GM12872 (cell line): ENCODE data around the gene SH3BP1.

Source experiments
- TF ChIP-seq, protein P1 (sequence below): IDR thresholded peaks from 3 replicates; pipeline ENCODE4 v1.5.1; 2011; ENCODE audit warnings: low read depth, mild to moderate bottlenecking, low read length, moderate library complexity; ENCODE audit not compliant: insufficient read depth

The SH3BP1 gene

DNA sequence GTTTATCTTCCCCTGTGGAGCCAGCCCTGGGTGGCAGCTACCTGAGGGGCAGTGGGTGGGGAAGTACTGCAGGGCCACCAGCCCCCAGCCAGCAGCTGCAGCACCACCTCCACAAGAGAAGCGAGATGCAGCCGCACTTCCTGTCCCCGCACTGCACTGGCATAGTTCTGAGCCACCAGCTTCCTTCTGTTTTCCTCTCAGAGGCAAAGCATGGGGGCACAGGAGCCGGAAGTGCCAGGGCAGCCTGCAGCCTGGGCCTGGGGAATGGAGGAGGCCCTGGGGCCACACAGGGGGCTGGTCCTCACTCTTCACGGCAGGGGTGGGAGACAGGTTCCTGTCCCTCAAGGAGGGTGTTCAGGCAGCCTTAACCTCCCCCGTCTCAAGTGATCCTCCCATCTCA, 11.9 kb upstream of the SH3BP1 start:
- TF ChIP-seq, protein P1, sequence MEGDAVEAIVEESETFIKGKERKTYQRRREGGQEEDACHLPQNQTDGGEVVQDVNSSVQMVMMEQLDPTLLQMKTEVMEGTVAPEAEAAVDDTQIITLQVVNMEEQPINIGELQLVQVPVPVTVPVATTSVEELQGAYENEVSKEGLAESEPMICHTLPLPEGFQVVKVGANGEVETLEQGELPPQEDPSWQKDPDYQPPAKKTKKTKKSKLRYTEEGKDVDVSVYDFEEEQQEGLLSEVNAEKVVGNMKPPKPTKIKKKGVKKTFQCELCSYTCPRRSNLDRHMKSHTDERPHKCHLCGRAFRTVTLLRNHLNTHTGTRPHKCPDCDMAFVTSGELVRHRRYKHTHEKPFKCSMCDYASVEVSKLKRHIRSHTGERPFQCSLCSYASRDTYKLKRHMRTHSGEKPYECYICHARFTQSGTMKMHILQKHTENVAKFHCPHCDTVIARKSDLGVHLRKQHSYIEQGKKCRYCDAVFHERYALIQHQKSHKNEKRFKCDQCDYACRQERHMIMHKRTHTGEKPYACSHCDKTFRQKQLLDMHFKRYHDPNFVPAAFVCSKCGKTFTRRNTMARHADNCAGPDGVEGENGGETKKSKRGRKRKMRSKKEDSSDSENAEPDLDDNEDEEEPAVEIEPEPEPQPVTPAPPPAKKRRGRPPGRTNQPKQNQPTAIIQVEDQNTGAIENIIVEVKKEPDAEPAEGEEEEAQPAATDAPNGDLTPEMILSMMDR: no peak

DNA sequence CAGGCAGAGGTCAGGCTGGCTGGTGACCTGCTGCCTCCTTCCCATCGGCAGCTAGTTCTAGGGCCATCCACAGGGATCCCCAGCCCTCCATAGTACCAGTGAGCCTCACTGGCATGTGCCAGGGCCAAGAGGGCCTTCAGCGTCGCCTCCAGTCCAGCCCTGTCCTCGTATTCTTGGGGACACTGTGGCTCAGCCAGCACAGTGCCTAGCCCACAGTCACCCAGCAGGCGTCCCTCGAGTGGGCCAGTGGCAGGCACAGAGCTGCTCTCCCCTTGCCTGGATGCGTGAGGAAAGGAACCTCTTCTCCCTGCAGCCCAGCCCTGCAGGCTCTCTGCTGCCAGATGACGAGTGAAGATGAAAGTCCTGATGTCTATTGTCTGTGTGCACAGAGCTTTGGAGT, 10.6 kb upstream of the SH3BP1 start:
- TF ChIP-seq, protein P1: no peak

DNA sequence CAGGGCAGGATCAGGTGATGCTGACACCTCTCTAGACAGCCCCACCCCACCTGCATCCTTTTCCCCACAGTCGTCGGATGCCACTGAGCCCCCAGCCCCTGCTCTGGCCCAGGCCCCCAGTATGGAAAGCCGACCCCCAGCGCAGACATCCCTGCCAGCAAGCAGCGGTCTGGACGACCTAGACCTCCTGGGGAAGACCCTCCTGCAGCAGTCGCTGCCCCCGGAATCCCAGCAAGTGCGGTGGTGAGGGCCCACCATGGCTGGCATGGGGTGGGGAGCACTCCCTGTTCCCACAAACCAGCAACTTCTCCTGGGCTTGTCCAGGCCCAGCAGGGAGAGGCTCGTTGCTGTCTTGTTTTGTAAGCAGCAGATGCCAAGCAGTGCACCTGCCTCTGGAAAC, 9.5 kb upstream of the SH3BP1 start:
- TF ChIP-seq, protein P1: no peak

DNA sequence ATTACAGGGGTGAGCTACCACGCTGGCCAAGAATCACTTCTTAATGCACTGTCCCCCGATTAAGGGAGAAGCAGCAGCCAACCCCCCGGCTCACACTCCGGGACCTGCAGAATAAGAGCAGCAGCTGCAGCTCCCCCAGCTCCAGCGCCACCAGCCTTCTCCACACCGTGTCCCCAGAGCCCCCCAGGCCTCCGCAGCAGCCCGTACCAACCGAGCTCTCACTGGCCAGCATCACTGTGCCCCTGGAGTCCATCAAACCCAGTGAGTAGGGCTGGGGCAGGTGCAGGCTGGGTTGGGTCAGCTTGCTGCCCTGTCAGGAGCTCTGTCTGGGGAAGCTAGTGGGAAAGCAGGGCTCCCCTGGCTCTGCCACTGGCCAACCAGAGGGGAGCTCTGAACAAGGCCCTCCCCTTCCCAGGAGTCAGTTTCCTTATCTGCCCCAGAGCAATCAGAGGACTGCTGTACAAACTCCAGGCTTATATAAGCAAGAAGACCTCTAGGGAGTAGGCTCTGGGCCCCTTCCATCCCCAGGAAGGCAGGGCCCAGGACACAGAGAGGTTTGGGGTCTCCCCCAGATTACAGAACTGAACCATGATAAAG, 8.5 kb upstream of the SH3BP1 start:
- TF ChIP-seq, protein P1: no peak

DNA sequence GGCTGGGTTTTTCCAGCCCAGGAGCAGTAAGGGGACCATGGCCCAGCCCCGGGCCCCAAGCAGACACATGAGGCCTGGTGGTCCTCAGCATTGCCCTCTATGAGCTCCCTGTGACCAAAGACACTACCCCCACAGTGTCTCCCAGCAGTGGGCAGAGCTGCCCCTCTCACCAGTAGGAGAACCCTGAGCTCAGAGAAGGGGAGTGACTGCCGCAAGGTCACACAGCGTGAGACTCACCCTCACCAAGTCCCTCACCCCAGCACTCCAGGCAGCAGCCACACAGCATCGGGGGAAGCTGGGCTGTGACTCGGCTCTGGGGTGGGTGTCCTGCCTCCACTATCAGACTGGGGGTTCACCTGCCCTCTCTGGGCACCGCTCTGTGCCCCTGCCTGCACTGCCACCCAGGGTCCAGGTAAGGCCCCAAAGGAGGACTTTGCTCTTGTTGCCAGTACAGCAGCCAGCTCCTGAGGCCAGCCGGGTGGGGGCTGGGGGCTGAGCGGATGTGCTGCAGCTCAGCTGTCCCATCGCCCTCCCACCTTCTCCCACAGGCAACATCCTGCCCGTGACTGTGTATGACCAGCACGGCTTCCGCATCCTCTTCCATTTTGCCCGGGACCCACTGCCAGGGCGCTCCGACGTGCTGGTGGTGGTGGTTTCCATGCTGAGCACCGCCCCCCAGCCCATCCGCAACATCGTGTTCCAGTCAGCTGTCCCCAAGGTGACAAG, 7.9 kb upstream of the SH3BP1 start:
- TF ChIP-seq, protein P1: no peak

DNA sequence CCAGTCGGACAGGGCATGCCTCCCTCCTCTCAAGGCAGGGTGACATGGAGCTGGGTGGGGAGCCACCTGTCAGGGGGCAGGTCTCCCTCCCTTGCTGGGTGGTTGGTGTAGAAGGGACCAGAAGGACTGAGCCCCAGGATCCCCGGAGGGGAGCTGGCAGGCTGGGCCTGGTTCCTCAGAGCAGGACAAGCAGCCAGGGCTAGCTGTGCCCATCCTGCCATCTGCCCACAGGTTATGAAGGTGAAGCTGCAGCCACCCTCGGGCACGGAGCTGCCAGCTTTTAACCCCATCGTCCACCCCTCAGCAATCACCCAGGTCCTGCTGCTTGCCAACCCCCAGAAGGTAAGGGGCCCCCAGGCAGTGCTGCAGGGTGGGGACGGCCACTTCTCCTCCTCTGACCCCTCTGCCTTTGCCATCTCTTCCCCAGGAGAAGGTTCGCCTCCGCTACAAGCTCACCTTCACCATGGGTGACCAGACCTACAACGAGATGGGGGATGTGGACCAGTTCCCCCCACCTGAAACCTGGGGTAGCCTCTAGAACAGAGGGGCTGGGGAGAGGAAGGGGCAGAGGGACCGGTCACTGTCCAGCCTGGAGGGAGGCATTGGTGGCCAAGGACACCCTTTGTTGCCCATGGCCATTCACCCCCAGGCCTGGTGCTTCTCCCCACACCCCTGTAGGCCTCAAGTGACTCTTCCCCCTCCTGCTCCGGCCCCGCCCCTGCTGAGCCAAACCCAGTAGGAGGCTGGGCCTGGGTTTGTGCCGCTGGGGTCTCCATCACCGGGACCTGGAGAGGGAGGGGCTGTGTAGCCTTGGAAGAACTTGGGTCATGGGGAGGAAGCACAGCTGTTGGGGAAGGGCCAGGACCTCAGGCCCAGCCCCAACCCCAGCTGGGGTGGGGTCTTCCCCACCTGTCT, 7.0 kb upstream of the SH3BP1 start:
- TF ChIP-seq, protein P1: no peak

DNA sequence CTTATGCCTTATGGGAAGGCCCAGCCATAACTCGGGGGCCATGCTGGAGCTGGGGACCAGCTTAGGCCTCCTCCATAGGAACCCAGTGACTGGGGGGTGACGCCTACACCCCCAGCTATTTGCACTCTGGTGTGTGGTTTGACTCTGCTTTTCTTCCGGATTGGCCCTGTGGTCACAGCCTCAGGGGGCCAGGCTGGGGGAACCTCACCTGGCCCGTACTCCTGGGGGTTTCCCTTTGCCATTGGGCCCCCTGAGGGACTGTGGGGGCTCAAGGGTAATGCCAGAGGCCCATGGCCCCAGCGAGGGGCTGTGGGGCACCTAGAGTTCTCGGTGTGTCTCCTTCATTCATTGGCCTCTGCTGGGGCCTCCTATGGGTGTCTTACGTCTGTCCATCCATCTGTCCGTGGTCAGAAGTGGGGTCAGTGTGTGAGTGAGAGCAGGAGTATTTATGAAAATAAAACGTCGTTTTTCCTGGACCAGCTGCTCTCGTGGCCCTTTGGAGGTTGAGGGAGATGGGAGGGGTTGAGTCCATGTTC, 6.3 kb upstream of the SH3BP1 start:
- TF ChIP-seq, protein P1: no peak
